NB4 (cell line): ENCODE measurements around the gene REC114.

Experiments used
- CTCF ChIP-seq: IDR thresholded peaks from one replicate; pipeline ENCODE4 v1.5.1; 2012; ENCODE audit warnings: low read depth, low read length
- POLR2A ChIP-seq: IDR thresholded peaks from 2 replicates; pipeline ENCODE4 v1.6.1; 2011; ENCODE audit warnings: mild to moderate bottlenecking; ENCODE audit not compliant: insufficient read length; ENCODE audit errors: extremely low read depth

- no peak for TF ChIP-seq POLR2A
- no peak for TF ChIP-seq CTCF
Observed at GRCh38 chr15:73598530-73599160, 155.7 kb downstream of the REC114 start.
